Endothelial cell of umbilical vein (primary cell): ENCODE measurements around the gene HPS3. TPM values are rescaled to one million over a fixed set of nuclear protein-coding genes. Genes with fewer than 3 reads are reported as not detected.
A peak's percentile ranks its signal among the peaks of the same experiment; 100 is the strongest.

Experiments used
- BruUV-seq: library from RNA; stranded (reverse); fragments of 400-500 nt; replicated peaks from 2 replicates; lab custom pipeline; 2021; lab: Mats Ljungman, UMichigan
- CTCF ChIA-PET: fragments of 300-600, 350-600 bp; sonication (Branson Sonifier 250); formaldehyde crosslinking; loops from one replicate; lab custom pipeline; 2021; ENCODE audit warnings: antibody characterized with exemption, inconsistent platforms; lab: Charles Lee
- POLR2A ChIA-PET: fragments of 300-600, 350-600 bp; sonication (Branson Sonifier 250); formaldehyde crosslinking; loops from one replicate; lab custom pipeline; 2021; ENCODE audit warnings: antibody characterized with exemption, inconsistent platforms; lab: Charles Lee
- DNase-seq: peaks from one replicate; pipeline ENCODE4 v3.0.0-alpha.2; 2011; ENCODE audit warnings: low read depth, low spot score
- FAIRE-seq: peaks from 2 replicates; lab custom pipeline; 2011; peaks lifted over from hg19 to GRCh38; lab: Jason Lieb, UNC
- H2AFZ ChIP-seq: 2 replicates; pipeline ENCODE4 v1.6.0; 2012; ENCODE audit warnings: low read depth, low read length, control low read depth, inconsistent platforms
- H3K27ac ChIP-seq: 2 replicates; pipeline ENCODE4 v1.5.1; 2011; ENCODE audit warnings: low read depth, mild to moderate bottlenecking, control low read depth, low read length, moderate library complexity; ENCODE audit not compliant: insufficient read depth
- H3K27me3 ChIP-seq, 2 experiments: 2 replicates each; pipeline versions ENCODE4 v1.6.0 to v1.6.1; 2011; ENCODE audit warnings: low read length in 2 of 2, mixed read lengths in 1 of 2; ENCODE audit not compliant: control insufficient read depth in 2 of 2, insufficient read depth in 2 of 2
- H3K36me3 ChIP-seq, 2 experiments: 2 replicates in 1 of 2; 3 replicates in 1 of 2; pipeline ENCODE4 v1.5.1; 2011; ENCODE audit warnings: low read length in 2 of 2, mild to moderate bottlenecking in 1 of 2, moderate library complexity in 1 of 2; ENCODE audit not compliant: control insufficient read depth in 2 of 2, insufficient read depth in 2 of 2; ENCODE audit errors: extremely low read depth in 1 of 2
- H3K4me1 ChIP-seq: 3 replicates; pipeline ENCODE4 v1.5.1; 2011; ENCODE audit warnings: mild to moderate bottlenecking, low read length; ENCODE audit not compliant: control insufficient read depth, insufficient read depth; ENCODE audit errors: extremely low read depth
- H3K4me2 ChIP-seq: 2 replicates; pipeline ENCODE4 v1.6.1; 2011; ENCODE audit warnings: low read length, control low read depth, mixed read lengths; ENCODE audit not compliant: insufficient read depth
- H3K4me3 ChIP-seq, 3 experiments: fragments of 200-600 bp in 1 of 3; sonication (generic), shearing (Covaris generic) in 1 of 3; replicated peaks in 1 of 3; 2 replicates each; pipeline ENCODE4 v1.5.1; 2011 to 2016; ENCODE audit warnings: control low read depth in 3 of 3, low read length in 3 of 3, mild to moderate bottlenecking in 2 of 3, inconsistent platforms in 1 of 3, low read depth in 1 of 3, moderate library complexity in 1 of 3; ENCODE audit not compliant: insufficient read depth in 1 of 3
- H3K79me2 ChIP-seq: 2 replicates; pipeline ENCODE4 v1.6.0; 2012; ENCODE audit warnings: low read length, inconsistent platforms; ENCODE audit not compliant: control insufficient read depth, insufficient read depth
- H3K9ac ChIP-seq: replicated peaks from 2 replicates; pipeline ENCODE3; 2011; ENCODE audit warnings: low read length, control low read depth; ENCODE audit not compliant: insufficient read depth; ENCODE audit errors: extremely low read depth
- H3K9me1 ChIP-seq: replicated peaks from 3 replicates; pipeline ENCODE4 v1.6.0; 2011; ENCODE audit warnings: mild to moderate bottlenecking, low read length; ENCODE audit not compliant: control insufficient read depth, insufficient read depth; ENCODE audit errors: extremely low read depth
- H3K9me3 ChIP-seq: replicated peaks from 2 replicates; pipeline ENCODE4 v1.5.1; 2012; ENCODE audit warnings: low read length, inconsistent platforms; ENCODE audit not compliant: control insufficient read depth, insufficient read depth
- H4K20me1 ChIP-seq: replicated peaks from 2 replicates; pipeline ENCODE3; 2011; ENCODE audit warnings: mild to moderate bottlenecking, low read length; ENCODE audit not compliant: control insufficient read depth, insufficient read depth; ENCODE audit errors: extremely low read depth
- CTCF ChIP-seq, 2 donors: IDR thresholded peaks; 1 replicate in 1 of 2; 2 replicates in 1 of 2; pipeline ENCODE4 v1.5.1; 2011; ENCODE audit warnings: low read length in 2 of 2, mild to moderate bottlenecking in 2 of 2, moderate library complexity in 2 of 2, control low read depth in 1 of 2, inconsistent platforms in 1 of 2, low read depth in 1 of 2; ENCODE audit not compliant: insufficient read depth in 1 of 2; ENCODE audit errors: extremely low read depth in 1 of 2
- EZH2 ChIP-seq: IDR thresholded peaks from 2 replicates; pipeline ENCODE4 v1.6.1; 2012; ENCODE audit warnings: borderline replicate concordance, low read depth, mild to moderate bottlenecking, moderate library complexity, low read length, inconsistent platforms; ENCODE audit not compliant: severe bottlenecking
- FOS ChIP-seq: IDR thresholded peaks from 2 replicates; pipeline ENCODE4 v1.6.1; 2011; ENCODE audit warnings: mild to moderate bottlenecking, low read length, moderate library complexity, borderline replicate concordance; ENCODE audit not compliant: insufficient read depth
- GATA2 ChIP-seq: IDR thresholded peaks from 2 replicates; pipeline ENCODE4 v1.7.0; 2011; ENCODE audit warnings: low read depth, mild to moderate bottlenecking, moderate library complexity, mixed read lengths, low read length; ENCODE audit not compliant: insufficient read length, insufficient read depth
- JUN ChIP-seq: IDR thresholded peaks from 2 replicates; pipeline ENCODE4 v1.6.1; 2011; ENCODE audit warnings: borderline replicate concordance, low read depth; ENCODE audit not compliant: insufficient read length, insufficient read depth
- MYC ChIP-seq: IDR thresholded peaks from one replicate; pipeline ENCODE4 v1.6.1; 2011; ENCODE audit warnings: mild to moderate bottlenecking, low read depth, low read length
- POLR2A ChIP-seq: IDR thresholded peaks from 2 replicates; pipeline ENCODE4 v1.6.1; 2012; ENCODE audit warnings: low read depth, mild to moderate bottlenecking, control low read depth, low read length
- POLR2AphosphoS5 ChIP-seq: IDR thresholded peaks from 2 replicates; pipeline ENCODE4 v1.6.1; 2012; ENCODE audit warnings: low read depth, mild to moderate bottlenecking, control low read depth, low read length, moderate library complexity; ENCODE audit not compliant: insufficient read depth
- dilution Hi-C: fragments of 300-500 bp; cut with MboI; formaldehyde crosslinking; loops from one replicate; pipeline ENCODE4 v1.15.0; 2019; ENCODE audit warnings: low sequenced_read_pairs; ENCODE audit not compliant: extremely low pct_ligation_motif_present
- intact Hi-C: fragments of 100-400 bp; cut with micrococcal nuclease; formaldehyde crosslinking; loops from one replicate; pipeline ENCODE4 v1.10.0; 2022
- polyA plus RNA-seq, 4 experiments: library from polyadenylated mRNA; depleted of rRNA in 3 of 4; stranded (reverse) in 3 of 4; unstranded in 1 of 4; fragments of >200 nt; gene quantifications; 2 replicates each; pipeline versions ENCODE4 v1.2.1 to v1.2.3, GENCODE V29; 2011 to 2012; ENCODE audit warnings: missing spikeins in 1 of 4
- total RNA-seq: library from RNA; stranded (reverse); gene quantifications from 2 replicates; pipeline ENCODE4 v1.2.3, GENCODE V29; 2021
- TF ChIP-seq, protein P1 (sequence below): IDR thresholded peaks from 2 replicates; pipeline ENCODE4 v1.6.1; 2011; ENCODE audit not compliant: insufficient read depth, insufficient read length

HPS3 gene
- total and polyA plus RNA-seq, 2 donors (not counting 3 experiments of a cell fraction or from before 2014, with no cell fraction given): 8.8 to 16.1 TPM

GRCh38 chr3:149179220-149179619 is 49.8 kb downstream of the HPS3 start:
- DNase-seq (peak; percentile 65), FAIRE-seq (peak; percentile 52)
- H3K79me2 ChIP-seq: no peaks in the 10 kb centered on the region
- no peaks in the 10 kb centered on the region for H3K36me3 ChIP-seq
- ChIA-PET POLR2A (no interaction called here), CTCF (interaction anchor here (0.9 to 1.8 kb wide), 7 partner anchors 10 to 224 kb away, joined by 3 to 7 read pairs (median 4); no protein-coding TSS in a partner anchor)
- peak; percentile 10 for TF ChIP-seq JUN
- TF ChIP-seq MYC: no peak
- no peak for TF ChIP-seq EZH2
- BruUV-seq: no TSS peak
- H4K20me1 ChIP-seq: no peaks in the 10 kb centered on the region
- peaks cover 2% of the 10 kb centered on the region for H3K9me3 ChIP-seq
- intact Hi-C loops: no loop called here
- H2AFZ ChIP-seq: peak overlapping the region; percentile 35
- dilution Hi-C loops: no loop called here
- H3K27me3 ChIP-seq: no peaks in the 10 kb centered on the region
- peak overlapping the region; percentile 18 for H3K4me2 ChIP-seq
- H3K9me1 ChIP-seq: no peaks in the 10 kb centered on the region
- no peak overlapping the region for H3K9ac ChIP-seq
- H3K4me1 ChIP-seq: peaks cover 20% of the 10 kb centered on the region
- H3K27ac ChIP-seq: peak overlapping the region; percentile 34
- H3K4me3 ChIP-seq: no peak overlapping the region

- Histone ChIP-seq H3K9me3 (peaks cover 2% of the 10 kb centered on the region), H3K27me3 (no peaks in the 10 kb centered on the region), H3K4me1 (peaks cover 20% of the 10 kb centered on the region), H4K20me1 (no peaks in the 10 kb centered on the region), H3K9me1 (no peaks in the 10 kb centered on the region), H3K4me3 (no peak overlapping the region), H3K27ac (peak overlapping the region; percentile 52), H2AFZ (peak overlapping the region; percentile 30), H3K4me2 (no peak overlapping the region), H3K9ac (no peak overlapping the region), H3K36me3 (no peaks in the 10 kb centered on the region), H3K79me2 (no peaks in the 10 kb centered on the region)
- DNase-seq (peak; percentile 95), FAIRE-seq (peak; percentile 91)
- intact Hi-C loops: loop anchor here (1.0 kb wide), 1 partner anchor 45 kb away; no protein-coding TSS in a partner anchor
- ChIA-PET POLR2A (interaction anchor here (0.6 kb wide), 1 partner anchor 11 kb away, joined by 7 read pairs; no protein-coding TSS in a partner anchor), CTCF (interaction anchor here (0.5 to 1.8 kb wide), 11 partner anchors 8 to 225 kb away, joined by 3 to 7 read pairs (median 4); no protein-coding TSS in a partner anchor)
- TF ChIP-seq CTCF (IDR thresholded peaks at IDR 0.05; ENCODE audit: extremely low read depth in 1 of 2, insufficient read depth in 1 of 2, low read depth in 1 of 2, low read length in 2 of 2) (no peak), GATA2 (no peak), POLR2AphosphoS5 (peak; percentile 56), POLR2A (no peak), FOS (peak; percentile 84), EZH2 (no peak), MYC (peak; percentile 91), JUN (peak; percentile 95)
- TF ChIP-seq, protein P1, sequence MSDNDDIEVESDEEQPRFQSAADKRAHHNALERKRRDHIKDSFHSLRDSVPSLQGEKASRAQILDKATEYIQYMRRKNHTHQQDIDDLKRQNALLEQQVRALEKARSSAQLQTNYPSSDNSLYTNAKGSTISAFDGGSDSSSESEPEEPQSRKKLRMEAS: peak; percentile 68
- dilution Hi-C loops: no loop called here
- BruUV-seq: no TSS peak
These were observed 50.7 kb downstream of the HPS3 start for GRCh38 chr3:149180057-149180573.
